VCaP (cell line): ENCODE data around the gene CDC42EP3.

Source experiments
- H3K27ac ChIP-seq: fragments of 450-650 bp; 2 replicates; pipeline ENCODE4 v1.5.1; 2017
- TF ChIP-seq, protein P1 (sequence below): fragments of 450-650 bp; conservative IDR thresholded peaks from 2 replicates; pipeline ENCODE4 v1.5.1; 2017; ENCODE audit warnings: mild to moderate bottlenecking, moderate library complexity

Gene CDC42EP3

GRCh38 chr2:37665043-37665442, 6.4 kb downstream of the CDC42EP3 start:
- no peak overlapping the region for H3K27ac ChIP-seq
- TF ChIP-seq, protein P1, sequence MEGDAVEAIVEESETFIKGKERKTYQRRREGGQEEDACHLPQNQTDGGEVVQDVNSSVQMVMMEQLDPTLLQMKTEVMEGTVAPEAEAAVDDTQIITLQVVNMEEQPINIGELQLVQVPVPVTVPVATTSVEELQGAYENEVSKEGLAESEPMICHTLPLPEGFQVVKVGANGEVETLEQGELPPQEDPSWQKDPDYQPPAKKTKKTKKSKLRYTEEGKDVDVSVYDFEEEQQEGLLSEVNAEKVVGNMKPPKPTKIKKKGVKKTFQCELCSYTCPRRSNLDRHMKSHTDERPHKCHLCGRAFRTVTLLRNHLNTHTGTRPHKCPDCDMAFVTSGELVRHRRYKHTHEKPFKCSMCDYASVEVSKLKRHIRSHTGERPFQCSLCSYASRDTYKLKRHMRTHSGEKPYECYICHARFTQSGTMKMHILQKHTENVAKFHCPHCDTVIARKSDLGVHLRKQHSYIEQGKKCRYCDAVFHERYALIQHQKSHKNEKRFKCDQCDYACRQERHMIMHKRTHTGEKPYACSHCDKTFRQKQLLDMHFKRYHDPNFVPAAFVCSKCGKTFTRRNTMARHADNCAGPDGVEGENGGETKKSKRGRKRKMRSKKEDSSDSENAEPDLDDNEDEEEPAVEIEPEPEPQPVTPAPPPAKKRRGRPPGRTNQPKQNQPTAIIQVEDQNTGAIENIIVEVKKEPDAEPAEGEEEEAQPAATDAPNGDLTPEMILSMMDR: no peak

DNA sequence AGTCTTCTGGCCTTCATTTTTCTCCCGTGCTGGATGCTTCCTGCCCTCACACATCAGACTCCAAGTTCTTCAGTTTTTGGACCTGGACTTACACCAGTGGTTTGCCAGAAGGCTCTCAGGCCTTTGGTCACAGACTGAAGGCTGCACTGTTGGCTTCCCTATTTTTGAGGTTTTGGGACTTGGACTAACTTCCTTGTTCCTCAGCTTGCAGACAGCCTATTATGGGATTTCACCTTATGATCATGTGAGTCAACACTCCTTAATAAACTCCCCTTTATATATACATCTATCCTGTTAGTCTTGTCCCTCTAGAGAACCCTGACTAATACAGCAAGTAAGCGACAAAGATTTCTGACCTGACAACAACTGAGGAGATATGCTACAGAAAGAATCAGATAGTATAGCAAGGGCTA, 7.2 kb downstream of the CDC42EP3 start:
- TF ChIP-seq, protein P1: no peak

DNA sequence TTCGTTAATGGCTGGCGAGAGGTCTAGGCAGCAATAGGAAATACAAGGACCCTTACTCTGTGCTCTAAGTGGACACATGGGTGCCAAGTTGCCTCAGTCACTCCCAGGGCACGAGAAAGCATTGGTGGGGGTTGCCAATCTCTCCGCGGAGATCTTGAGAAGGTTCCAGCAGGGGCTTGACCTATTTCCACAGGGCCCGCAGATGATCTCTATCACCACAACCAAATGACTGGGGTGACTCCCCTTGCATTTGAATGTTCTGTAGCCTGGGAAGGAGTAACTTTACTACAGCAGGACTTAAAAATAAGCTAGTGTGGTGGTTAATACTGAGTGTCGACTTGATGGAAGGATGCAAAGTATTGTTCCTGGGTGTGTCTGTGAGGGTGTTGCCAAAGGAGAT, 8.1 kb downstream of the CDC42EP3 start:
- no peak overlapping the region for H3K27ac ChIP-seq
- TF ChIP-seq, protein P1: no peak

More for the DNA sequence above, 7.2 kb downstream of the CDC42EP3 start:
- no peak overlapping the region for H3K27ac ChIP-seq

- TF ChIP-seq, protein P1: no peak
- H3K27ac ChIP-seq: peak overlapping the region; percentile 64
These were observed 11.7 kb downstream of the CDC42EP3 start for GRCh38 chr2:37659723-37660122.

GRCh38 chr2:37658682-37659081, 12.8 kb downstream of the CDC42EP3 start:
- peak overlapping the region; percentile 64 for H3K27ac ChIP-seq
- TF ChIP-seq, protein P1: no peak

DNA sequence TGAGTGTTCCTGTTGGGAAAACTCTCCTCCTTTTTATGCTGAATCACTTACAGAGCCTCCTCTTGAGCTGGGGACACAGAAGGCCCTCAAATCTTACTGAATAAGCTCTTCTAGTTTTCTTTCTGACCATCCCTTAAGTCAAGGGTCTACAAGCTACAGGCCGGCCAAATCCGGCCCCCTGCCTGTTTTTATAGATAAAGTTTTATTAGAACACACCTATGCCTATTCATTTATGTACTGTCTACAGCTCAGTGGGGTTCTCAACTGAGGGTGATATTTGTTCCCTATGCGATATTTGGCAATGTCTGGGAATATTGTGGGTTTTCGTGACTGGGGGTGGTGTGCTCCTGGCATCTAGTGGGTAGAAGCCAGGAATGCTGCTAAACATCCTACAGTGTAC, 14.0 kb downstream of the CDC42EP3 start:
- TF ChIP-seq, protein P1: no peak
- no peak overlapping the region for H3K27ac ChIP-seq

GRCh38 chr2:37656512-37657423, 14.7 kb downstream of the CDC42EP3 start:
- TF ChIP-seq, protein P1: no peak
- H3K27ac ChIP-seq: no peak overlapping the region
